NCI-H146 (cell line): Measurements from ENCODE around the gene SEPTIN11.

Experiments
- DNase-seq: peaks from one replicate; lab custom pipeline; 2025; lab: John Stamatoyannopoulos, UW

The SEPTIN11 gene

DNA sequence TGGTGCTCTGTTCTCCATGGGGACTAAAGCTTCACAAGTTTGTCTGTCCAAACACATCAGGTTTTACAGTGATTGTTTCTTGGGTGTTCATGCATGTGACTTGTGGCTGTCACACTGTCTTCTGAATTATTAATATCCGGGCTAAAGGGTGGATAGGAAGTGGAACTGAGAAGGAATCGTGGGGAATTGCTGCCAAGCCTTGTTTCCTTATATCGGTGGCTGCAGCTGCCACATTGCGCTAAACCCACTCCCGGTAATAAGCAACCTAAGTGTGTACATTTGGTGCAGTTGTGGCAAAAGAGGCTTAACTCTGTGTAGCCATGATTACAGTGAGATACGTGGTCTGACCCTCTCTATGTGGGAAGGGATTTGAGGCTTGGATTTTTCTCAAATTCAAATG lies 30.7 kb downstream of the SEPTIN11 start:
- DNase-seq = no peak

DNA sequence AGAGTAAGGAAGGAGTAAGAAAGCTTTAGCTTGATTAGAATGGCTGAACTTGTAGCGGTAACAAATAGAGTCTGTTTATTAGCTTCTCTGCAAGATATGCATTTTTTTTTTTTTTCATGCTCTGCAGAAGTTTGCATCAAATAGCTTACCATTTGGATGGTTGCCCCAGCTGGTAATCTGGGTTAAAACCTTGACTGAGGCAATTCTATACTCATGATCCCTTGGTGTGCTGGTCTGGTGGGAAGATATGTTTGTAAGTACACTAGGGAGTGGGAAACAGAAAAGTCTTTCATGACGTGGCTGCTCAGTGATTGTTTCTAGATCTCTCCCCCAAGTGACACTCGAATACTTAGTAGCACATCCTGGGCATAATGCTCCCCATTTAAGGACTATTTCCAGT lies 32.1 kb downstream of the SEPTIN11 start:
- no peak for DNase-seq

DNA sequence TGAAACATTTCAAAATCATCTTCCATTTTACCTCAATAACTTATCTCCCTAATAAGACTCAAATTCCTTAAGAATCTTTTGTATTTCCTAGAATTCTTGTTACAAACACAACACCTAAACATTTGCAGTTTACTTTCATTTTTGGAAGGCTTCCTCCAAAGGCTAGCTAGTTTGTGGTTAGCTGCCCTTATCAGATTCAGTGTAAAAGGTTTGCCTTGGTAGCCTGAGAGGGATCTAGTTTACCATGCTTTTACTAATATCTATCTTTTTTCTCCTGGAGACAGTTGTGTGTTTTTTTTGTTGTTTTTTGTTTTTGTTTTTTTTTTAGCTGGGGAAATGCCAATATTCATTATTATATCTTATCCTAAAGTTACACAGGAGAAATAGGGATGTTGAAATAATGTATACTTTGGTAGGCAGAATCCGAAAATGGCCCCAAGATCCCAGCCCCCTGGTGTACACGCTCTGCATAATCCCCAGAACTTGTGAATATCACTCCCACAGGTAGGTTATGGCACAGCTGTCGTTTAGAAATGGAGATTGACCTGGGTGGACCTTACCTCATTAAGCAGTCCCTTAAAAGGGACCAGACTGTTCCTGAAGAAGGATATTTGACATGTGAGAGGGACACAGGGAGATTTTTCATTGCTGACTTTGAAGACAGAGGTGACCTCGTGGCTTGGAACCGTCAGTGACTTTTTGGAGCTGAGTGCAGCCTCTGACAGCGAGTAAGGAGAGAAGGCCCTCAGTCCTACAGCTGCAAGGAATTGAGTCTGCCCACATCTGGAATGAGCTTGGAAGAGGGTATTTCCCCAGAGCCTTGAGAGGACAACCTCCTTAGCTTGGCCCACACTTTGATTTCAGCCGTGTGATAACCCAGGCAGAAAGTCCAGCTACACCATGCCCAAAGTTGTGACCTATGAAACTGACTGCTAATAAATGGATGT lies 33.4 kb downstream of the SEPTIN11 start:
- DNase-seq = no peak

DNA sequence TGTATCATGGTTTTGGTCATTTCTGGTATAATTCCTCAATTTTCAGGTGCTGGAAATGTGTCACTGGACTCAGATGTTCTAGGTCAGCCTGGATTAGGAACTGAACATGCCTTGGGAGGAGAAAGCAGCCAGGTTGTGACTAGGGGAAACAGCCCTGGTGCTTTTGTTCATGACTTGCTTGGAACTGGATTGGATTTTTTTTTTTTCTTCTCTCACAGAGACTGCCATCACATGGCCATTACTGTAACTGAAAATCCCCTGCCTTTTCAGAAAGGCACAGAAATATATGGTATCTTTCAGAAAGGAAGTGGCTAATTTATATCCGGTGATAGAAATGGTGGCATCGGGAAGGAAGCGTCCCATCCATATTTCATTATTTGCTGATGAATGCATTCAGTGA lies 34.6 kb downstream of the SEPTIN11 start:
- no peak for DNase-seq

DNA sequence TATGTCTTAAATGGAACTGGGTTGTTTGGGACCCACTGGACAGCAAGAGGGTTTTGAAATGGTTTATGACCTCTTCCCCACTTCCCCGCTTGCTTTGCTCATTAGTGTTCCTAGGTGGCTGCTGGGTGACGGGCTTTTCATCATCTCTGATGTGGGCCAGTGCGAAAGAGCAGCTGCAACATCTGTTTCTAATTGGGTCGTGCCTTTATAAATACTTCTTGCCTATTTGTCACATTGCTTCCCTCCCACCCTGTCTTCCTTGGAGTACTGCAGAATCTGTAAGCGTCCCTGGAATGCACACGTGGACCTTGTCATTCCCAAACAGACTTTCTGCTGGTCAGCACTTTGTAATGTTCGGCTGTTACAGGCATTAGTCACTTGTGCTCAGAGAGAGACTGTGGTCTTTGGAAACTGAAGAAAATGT lies 35.2 kb downstream of the SEPTIN11 start:
- no peak for DNase-seq

DNA sequence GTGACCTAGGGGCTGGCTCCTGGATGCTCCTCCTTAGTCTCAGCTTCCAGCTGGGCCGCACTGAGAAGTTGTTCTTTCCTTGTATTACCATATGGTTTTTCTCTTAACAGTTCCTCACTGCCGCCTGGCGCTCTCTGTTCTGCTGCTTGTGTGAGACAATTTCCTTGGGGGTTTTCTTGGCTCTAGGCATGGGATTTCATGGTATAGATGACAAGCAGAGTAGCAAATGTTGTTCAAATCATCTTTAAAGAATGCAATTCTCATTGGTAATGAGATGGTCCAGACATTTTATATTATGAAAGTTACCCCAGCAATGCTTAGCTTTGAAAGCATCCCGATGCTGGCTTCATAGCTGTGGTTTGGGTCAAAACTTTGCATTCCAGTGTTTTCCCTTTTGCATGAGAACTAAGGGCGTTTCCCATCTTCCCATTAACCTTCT lies 37.6 kb downstream of the SEPTIN11 start:
- DNase-seq = no peak

DNA sequence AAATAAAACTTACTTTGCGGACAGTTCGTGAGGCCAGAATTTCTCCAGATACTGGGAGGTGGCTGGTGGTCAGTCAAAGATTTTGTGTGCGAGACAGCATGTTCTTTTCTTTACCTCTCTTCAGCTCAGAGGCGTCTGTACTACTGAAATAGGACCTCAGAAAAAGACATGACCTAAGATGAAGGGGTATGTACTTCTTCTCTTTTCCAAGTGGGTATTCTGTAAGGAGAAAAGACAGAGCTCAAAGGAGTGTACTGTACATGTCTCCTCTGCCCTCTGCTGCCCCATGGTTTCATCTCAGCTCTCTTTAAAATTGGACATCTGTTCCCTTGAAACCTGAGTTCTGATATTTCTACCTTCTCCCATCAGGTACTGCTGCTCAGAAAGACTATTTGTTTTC lies 38.1 kb downstream of the SEPTIN11 start:
- no peak for DNase-seq

DNA sequence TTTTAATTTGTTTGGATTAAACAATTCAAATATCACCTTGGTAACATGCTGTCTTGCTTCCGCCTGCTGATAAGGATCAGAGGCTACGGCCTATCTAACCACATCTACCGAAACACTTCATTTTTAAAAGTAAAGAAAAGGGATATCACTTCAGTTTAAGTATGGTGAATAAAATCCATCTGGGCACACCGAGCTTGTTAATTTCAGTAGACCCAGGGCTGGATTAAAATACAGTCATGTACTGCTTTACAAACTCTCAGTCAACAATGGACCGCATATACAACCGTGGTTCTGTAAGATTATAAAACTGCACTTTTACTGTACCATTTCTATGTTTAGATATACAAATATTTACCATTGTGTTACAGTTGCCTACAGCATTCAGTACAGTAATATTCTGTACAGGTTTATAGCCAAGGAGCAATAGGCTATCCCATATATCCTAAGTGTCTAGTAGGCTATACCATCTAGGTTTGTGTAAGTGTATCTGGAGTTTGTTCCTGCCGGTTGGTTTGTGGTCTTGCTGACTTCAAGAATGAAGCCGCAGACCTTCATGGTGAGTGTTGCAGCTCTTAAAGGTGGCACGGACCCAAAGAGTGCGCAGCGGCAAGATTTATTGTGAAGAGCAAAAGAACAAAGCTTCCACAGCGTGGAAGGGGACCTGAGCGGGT lies 40.0 kb downstream of the SEPTIN11 start:
- DNase-seq = no peak

DNA sequence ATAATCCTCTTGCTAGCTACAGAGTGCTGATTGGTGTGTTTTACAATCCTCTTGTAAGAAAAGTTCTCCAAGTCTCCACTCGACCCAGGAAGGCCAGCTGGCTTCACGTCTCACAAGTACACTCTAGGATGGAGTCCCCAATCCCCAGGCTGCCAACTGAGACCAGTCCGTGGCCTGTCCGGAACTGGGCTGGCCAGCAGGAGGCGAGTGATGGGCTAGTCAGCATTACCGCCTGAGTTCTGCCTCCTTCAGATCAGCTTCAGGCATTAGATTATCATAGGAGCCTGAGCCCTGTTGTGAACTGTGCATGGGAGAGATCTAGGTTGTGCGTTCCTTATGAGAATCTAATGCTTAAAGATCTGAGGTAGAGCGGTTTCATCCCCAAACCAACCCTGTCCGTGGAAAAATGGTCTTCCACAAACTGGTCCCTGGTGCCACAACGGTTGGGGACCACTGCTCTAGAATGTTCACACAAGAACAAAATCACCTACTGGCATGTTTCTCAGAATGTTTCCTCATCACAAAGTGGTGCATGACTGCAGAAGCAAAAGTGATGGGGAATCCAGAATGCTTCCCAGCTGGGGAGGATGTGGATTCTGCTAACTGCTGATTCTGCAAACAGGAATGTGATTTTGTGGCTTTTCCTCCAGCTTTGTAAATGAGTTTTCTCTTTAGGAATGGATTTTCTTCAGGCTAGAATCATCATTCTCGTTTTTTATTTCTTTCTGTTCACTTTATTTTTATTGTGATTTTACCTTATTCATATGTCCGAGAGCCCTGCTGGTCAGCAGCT lies 40.9 kb downstream of the SEPTIN11 start:
- DNase-seq = no peak

DNA sequence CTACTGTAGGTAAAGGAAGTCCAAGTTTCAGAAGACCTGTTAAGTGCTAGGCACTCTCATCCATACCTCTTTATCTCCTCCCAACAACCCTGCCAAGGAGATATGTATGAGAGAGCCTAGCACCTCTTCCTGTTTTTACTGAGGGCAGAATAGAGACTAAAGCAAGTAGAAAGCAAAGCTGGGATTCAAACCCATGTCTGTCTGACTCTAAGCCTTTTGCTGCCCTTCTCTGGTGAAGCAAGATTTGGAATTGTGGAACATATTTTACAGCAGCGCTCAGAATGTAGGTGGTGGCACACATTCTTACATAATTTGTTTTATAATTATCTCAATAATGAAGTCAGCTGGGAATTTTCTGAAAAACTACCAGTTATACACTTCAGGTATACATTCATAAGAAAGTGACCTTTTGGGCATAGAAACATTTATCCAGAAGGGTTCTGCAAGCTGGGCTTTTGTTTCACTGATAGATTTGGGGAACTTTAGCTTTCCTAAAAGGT lies 41.7 kb downstream of the SEPTIN11 start:
- no peak for DNase-seq

DNA sequence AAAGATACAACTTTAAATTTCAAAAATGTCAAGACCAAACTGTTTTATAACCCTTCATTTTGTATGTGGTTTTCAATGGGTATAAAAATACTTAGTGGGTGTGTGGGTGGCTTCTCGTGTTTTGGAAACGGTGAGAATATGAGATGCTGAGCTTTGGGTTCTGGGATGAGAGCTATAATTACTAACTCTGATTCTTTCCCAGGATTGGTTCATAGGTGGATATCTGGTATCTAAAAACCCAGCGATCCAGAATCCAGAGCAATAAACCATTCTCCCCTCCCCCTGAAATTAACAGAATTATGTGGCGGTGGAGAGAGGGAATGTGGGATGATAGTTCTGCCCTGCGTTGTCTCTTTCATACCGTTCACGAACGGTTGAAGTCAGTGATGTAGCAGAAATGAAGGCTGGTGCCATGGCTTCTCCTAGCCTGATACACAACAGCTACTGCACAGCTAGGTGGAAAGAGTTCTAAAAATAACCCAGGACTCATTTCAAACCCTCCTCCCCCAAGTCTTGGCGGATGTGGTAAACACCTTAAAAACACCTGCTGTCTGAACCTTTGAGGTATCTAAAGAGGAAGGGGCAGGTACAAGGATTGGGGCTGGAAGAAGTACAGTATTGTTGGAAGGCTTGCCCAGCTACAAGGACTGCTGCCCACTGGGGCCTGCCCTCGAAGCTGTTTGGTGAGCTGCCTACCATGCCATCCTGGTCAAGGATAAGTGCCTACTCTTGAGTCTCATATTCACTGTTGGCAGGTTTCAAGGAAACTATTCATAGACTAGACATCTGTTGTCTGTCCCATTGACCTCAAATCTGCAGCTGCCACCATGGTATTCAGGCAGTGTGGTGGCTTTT lies 44.5 kb downstream of the SEPTIN11 start:
- DNase-seq = no peak

DNA sequence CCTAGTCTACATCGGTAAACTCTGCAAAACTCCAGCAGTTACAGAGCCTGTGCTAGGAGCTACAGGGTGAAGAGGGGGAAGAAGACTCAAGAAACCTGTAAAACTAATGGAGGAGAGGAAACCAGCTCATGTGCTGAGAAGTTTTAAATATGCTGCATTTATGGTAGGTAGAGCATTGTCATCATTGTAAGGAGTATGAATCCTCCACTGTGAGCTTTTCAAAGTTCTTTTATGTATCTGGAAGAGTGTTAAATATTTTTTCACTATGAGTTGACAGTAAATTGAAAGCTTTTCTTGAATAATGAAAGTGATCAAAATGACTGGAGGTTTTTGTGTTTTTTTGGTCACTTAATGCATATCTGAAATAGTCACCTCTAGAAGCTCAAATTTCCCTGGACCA lies 46.2 kb downstream of the SEPTIN11 start:
- no peak for DNase-seq

DNA sequence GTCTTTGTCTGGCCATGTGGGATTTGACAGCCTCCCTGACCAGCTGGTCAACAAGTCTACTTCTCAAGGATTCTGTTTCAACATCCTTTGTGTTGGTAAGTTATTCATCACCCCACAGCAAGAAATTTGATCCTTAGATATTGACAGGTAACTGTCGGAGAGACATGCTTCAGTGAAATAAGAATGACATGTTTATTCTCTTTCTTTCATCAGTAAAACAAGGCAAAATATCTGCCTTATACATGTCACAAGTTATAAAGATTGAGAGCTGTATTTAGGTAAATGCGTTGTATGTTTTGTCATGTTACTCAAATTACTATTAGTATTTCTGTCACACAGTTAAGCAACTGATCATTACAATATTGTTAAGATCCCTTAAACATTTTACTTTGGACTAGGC lies 46.9 kb downstream of the SEPTIN11 start:
- DNase-seq = peak; percentile 8

DNA sequence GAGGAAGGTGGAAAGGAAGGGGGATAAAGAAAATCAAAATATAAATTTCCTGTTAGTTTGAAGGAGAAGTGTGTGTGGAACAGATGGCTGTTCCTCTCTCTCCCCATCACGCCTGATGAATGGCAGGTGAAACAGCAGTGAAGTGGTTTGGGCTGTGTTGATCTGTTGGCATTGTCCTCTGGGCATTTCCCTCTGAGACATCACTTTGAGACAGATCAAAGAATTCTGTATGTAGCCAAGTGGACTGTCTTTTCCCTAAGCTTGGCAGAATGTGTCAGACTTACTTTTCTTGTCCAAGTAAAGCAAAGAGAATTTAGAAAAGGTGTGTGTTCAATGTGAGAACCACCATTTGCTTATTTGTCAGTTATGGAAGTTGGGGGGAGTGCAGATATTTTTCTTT lies 47.5 kb downstream of the SEPTIN11 start:
- DNase-seq = no peak

DNA sequence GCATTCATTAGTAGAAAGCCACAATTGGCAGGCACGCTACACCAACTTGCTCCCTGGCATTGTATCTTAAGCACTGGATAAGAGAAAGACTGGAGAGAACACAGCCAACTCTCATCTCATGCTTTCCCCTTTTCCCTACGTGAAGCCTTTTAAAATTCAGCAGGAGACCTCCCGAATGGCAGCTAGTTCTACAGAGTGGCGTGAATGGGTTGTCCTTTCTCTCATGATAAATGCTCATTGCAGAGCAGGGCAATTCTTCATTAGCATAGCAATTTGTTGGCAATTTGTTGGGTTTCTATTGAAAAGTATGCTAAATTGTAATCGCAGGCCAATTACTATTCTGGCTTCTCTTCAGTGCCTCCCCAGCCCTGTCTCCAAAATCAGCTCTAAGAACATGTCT lies 48.0 kb downstream of the SEPTIN11 start:
- no peak for DNase-seq

DNA sequence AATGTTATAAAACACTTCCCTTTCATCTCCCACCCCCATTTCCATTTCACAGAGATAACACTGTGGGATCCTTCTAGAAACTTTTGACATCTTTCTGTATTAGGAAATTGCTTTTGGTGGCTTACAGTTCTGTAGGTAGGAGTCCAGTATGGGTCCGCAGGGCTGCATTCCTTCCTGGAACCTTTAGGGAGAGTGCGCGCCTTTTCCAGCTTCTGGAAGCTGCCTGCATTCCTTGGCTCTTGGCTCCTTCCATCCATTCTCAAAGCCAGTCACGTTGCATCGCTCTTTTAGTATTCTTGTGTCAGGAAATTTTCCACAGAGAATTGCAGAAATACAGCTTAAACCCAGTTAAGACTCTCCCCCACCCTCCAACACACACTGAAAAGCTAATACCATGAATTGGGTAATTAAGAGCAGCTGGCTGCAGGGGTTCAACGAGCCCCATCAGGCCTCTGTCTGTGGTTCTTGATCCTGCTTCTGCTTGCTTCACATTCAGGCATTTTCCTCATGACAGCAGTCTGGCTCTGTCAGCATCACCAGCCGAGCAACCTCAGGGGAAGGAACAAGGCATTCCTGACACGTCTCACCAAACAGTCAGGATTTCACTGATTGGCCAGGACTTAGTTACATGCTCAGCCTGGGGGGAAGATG lies 48.8 kb downstream of the SEPTIN11 start:
- no peak for DNase-seq
